Ectodermal cell (in vitro differentiated cells): ENCODE measurements around the gene SWAP70.
A peak's percentile ranks its signal among the peaks of the same experiment; 100 is the strongest.

Experiments used
- H3K27ac ChIP-seq: 2 replicates; pipeline ENCODE4 v1.7.0; 2013; ENCODE audit warnings: mild to moderate bottlenecking, low read depth, low read length; ENCODE audit not compliant: insufficient read depth, poor library complexity, severe bottlenecking
- H3K27me3 ChIP-seq: 2 replicates; pipeline ENCODE4 v1.7.0; 2013; ENCODE audit warnings: mild to moderate bottlenecking, low read length; ENCODE audit not compliant: insufficient read depth, control insufficient read depth, poor library complexity, severe bottlenecking
- H3K36me3 ChIP-seq: one replicate; pipeline ENCODE4 v1.7.0; 2013; ENCODE audit warnings: low read length; ENCODE audit not compliant: control insufficient read depth, insufficient read depth
- H3K4me1 ChIP-seq: one replicate; pipeline ENCODE4 v1.7.0; 2013; ENCODE audit warnings: low read length; ENCODE audit not compliant: control insufficient read depth, insufficient read depth
- H3K4me3 ChIP-seq: 2 replicates; pipeline ENCODE4 v1.7.0; 2013; ENCODE audit warnings: low read depth, low read length, control low read depth; ENCODE audit not compliant: insufficient read depth
- H3K9me3 ChIP-seq: 2 replicates; pipeline ENCODE4 v1.7.0; 2013; ENCODE audit warnings: mild to moderate bottlenecking, low read length, moderate library complexity; ENCODE audit not compliant: control insufficient read depth
- WGBS, 2 experiments: methylation state at CpG; one replicate each; pipeline ENCODE4 v1.1.7; 2013; ENCODE audit warnings: missing lambda C conversion rate in 2 of 2; 5-methylcytosine and 5-hydroxymethylcytosine counted together

The SWAP70 gene

GRCh38 chr11:9625162-9625561 lies 38.7 kb upstream of the SWAP70 start:
- Histone ChIP-seq H3K4me1 (peaks cover 19% of the 10 kb centered on the region), H3K9me3 (no peaks in the 10 kb centered on the region)
- 79 to 87% methylated on average over 6 of the region's 6 CpGs for WGBS, 2 experiments

GRCh38 chr11:9625728-9626127 lies 38.1 kb upstream of the SWAP70 start:
- Histone ChIP-seq H3K27me3 (peaks cover 44% of the 10 kb centered on the region), H3K27ac (no peak overlapping the region)
- 68 to 75% methylated on average over 3 of the region's 3 CpGs for WGBS, 2 experiments

More at GRCh38 chr11:9625162-9625561, 38.7 kb upstream of the SWAP70 start:
- Histone ChIP-seq H3K27ac (no peak overlapping the region), H3K27me3 (peaks cover 43% of the 10 kb centered on the region), H3K36me3 (no peaks in the 10 kb centered on the region), H3K4me3 (no peak overlapping the region)

GRCh38 chr11:9626496-9627394 lies 37.1 kb upstream of the SWAP70 start:
- no peaks in the 10 kb centered on the region for H3K36me3 ChIP-seq
- H3K27me3 ChIP-seq, result peaks cover 44% of the 10 kb centered on the region
- no peaks in the 10 kb centered on the region for H3K9me3 ChIP-seq
- no peak overlapping the region for H3K4me3 ChIP-seq
- H3K27ac ChIP-seq, result peak overlapping the region; percentile 70
- 18 to 22% methylated on average over 12 of the region's 12 CpGs for WGBS, 2 experiments
- peaks cover 19% of the 10 kb centered on the region for H3K4me1 ChIP-seq

More at GRCh38 chr11:9625728-9626127, 38.1 kb upstream of the SWAP70 start:
- Histone ChIP-seq H3K4me3 (no peak overlapping the region), H3K9me3 (no peaks in the 10 kb centered on the region), H3K36me3 (no peaks in the 10 kb centered on the region), H3K4me1 (peaks cover 19% of the 10 kb centered on the region)

GRCh38 chr11:9629064-9629463 lies 34.8 kb upstream of the SWAP70 start:
- peaks cover 41% of the 10 kb centered on the region for H3K27me3 ChIP-seq
- H3K9me3 ChIP-seq, result peaks cover 2% of the 10 kb centered on the region
- 92 to 93% methylated on average over 6 of the region's 6 CpGs for WGBS, 2 experiments
- no peaks in the 10 kb centered on the region for H3K36me3 ChIP-seq
- peaks cover 19% of the 10 kb centered on the region for H3K4me1 ChIP-seq
- H3K4me3 ChIP-seq, result no peak overlapping the region
- H3K27ac ChIP-seq, result no peak overlapping the region

- Histone ChIP-seq H3K4me1 (no peaks in the 10 kb centered on the region), H3K36me3 (no peaks in the 10 kb centered on the region), H3K27ac (no peak overlapping the region), H3K27me3 (peaks cover 14% of the 10 kb centered on the region), H3K4me3 (no peak overlapping the region), H3K9me3 (peaks cover 2% of the 10 kb centered on the region)
- 82 to 95% methylated on average over 2 of the region's 2 CpGs for WGBS, 2 experiments
These were observed 30.2 kb upstream of the SWAP70 start for GRCh38 chr11:9633679-9634078.

- H3K9me3 ChIP-seq, result peaks cover 2% of the 10 kb centered on the region
- no peaks in the 10 kb centered on the region for H3K4me1 ChIP-seq
- no peak overlapping the region for H3K27ac ChIP-seq
- no peaks in the 10 kb centered on the region for H3K27me3 ChIP-seq
- 96 to 98% methylated on average over 1 of the region's 1 CpG for WGBS, 2 experiments
- H3K36me3 ChIP-seq, result no peaks in the 10 kb centered on the region
- H3K4me3 ChIP-seq, result no peak overlapping the region
These were observed 27.2 kb upstream of the SWAP70 start for GRCh38 chr11:9636691-9637090.

GRCh38 chr11:9639099-9639498 lies 24.8 kb upstream of the SWAP70 start:
- WGBS, 2 experiments, result 95 to 96% methylated on average over 5 of the region's 5 CpGs
- Histone ChIP-seq H3K4me3 (no peak overlapping the region), H3K36me3 (no peaks in the 10 kb centered on the region), H3K4me1 (no peaks in the 10 kb centered on the region), H3K27ac (no peak overlapping the region), H3K9me3 (no peaks in the 10 kb centered on the region), H3K27me3 (no peaks in the 10 kb centered on the region)

- Histone ChIP-seq H3K36me3 (no peaks in the 10 kb centered on the region), H3K27ac (no peak overlapping the region), H3K4me3 (no peak overlapping the region), H3K27me3 (no peaks in the 10 kb centered on the region), H3K4me1 (no peaks in the 10 kb centered on the region), H3K9me3 (no peaks in the 10 kb centered on the region)
- 93 to 95% methylated on average over 2 to 4 of the region's 4 CpGs for WGBS, 2 experiments
These were observed 23.9 kb upstream of the SWAP70 start for GRCh38 chr11:9639985-9640384.

GRCh38 chr11:9642894-9643293 lies 21.0 kb upstream of the SWAP70 start:
- H3K4me1 ChIP-seq, result no peaks in the 10 kb centered on the region
- H3K9me3 ChIP-seq, result no peaks in the 10 kb centered on the region
- no peak overlapping the region for H3K4me3 ChIP-seq
- H3K36me3 ChIP-seq, result no peaks in the 10 kb centered on the region
- no peak overlapping the region for H3K27ac ChIP-seq
- 92 to 97% methylated on average over 2 of the region's 2 CpGs for WGBS, 2 experiments
- H3K27me3 ChIP-seq, result no peaks in the 10 kb centered on the region

GRCh38 chr11:9643751-9644150 lies 20.1 kb upstream of the SWAP70 start:
- 90 to 91% methylated on average over 3 of the region's 3 CpGs for WGBS, 2 experiments
- no peaks in the 10 kb centered on the region for H3K27me3 ChIP-seq
- no peaks in the 10 kb centered on the region for H3K36me3 ChIP-seq
- no peak overlapping the region for H3K4me3 ChIP-seq
- H3K4me1 ChIP-seq, result no peaks in the 10 kb centered on the region
- no peaks in the 10 kb centered on the region for H3K9me3 ChIP-seq
- no peak overlapping the region for H3K27ac ChIP-seq
